ENCODE data around the gene CLBA1.

Gene CLBA1

DNA sequence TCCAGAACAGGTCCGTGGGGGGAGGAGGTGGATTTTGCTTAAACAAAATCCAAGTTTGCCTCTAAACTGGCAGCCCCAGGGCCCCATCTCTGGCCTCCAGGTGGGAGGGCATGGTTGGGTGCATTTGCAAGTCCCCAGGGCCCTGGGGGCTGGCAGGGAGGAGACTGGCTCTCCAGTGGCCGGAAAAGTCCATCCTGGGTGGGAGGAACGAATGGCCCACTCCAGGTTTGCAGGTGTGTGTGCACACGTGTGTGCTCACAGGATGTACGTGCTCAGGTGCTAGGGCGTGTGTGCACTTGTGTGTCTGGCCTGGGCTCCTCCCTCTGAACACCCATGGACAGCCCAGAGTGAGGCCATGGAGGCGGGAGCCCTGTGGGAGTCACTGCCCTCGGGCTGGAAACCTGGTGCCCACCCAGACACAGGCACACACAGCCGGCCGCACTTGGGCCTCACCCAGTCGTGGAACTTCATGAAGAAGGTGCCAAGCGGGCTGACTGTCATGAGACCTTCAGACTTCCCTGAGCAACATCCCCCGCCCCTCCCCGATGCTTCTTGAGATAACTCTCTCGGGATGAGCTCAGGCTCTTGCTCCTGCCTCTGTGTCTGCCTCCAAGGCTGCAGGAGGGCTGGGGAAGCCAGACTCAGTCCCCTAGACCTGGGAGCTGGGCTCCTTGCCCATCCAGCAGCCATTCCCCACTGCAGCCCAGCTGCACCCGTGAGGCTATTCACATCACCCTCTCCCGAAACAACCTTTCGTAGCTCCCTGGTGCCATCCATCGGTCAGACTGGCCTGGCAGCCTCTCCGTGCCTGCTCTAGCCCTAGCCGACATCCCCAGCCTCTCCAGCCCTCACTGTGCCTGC, 16.8 kb upstream of the CLBA1 start:
- DNase-seq (ENCODE audit: low spot score), result no peak

DNA sequence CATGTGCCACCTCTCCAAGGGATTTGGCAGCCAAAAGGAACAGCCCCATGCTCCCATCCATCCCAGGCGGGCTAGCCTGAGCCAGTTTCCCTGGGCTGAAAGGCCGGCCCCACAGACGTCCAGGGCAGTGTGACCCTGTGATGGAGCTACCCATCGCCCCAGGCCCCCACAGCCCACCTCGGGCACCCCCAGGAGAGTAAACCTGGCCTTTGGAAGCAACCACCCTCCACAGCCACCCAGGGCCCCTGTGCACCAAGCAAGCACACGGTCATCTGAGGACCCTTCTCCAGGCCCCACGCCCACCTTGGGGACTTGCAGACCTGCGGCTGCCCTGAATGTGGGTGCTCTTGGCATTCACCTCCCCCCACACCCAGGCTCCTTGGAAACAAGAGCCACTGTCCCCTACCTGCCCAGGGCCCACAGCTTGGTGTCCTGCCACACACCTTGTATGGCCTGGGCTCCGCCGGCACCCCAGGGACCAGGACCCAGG, 15.8 kb upstream of the CLBA1 start:
- DNase-seq (ENCODE audit: low spot score), result no peak

DNA sequence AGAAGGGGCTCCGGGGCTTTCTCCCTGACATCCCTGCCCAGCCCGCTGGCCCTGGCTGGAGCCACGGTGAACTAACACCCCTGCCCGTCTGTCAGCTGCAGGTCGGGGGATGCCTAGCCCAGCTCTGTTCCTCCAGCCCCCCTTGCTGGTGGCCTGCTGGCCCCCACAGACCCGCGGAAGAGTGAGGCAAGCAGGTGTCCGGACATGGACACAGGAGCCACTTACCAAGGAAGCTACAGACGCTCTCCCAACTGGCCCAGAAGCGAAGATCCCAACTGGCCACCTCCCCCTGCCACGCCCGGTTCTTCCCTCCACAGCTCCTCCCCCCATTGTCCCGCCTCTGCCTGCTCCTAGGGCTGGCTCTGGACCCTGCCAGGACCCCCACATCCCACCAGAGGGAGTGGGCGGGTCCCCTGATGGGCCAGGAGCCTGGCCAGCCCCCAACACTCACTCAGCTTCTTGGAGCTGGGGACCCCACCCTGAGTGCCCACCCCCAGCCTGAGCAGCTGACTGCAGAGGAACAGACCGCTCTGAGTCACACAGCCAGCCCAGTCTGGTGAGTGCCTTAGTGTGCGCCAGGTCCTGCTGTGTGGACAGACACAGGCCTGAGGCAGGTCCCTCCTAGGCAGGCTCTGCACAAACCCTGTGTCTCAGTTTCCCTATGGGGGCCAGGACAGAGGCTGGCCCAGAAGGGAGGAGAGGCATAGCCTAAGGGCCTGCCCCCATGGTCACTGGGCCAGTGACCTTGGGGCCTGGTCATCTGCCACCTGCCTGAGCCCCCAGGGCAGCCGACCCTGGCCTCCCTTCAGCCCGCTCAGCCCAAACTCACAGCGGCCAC, 15.1 kb upstream of the CLBA1 start:
- DNase-seq (ENCODE audit: low spot score), result peak; percentile 36

DNA sequence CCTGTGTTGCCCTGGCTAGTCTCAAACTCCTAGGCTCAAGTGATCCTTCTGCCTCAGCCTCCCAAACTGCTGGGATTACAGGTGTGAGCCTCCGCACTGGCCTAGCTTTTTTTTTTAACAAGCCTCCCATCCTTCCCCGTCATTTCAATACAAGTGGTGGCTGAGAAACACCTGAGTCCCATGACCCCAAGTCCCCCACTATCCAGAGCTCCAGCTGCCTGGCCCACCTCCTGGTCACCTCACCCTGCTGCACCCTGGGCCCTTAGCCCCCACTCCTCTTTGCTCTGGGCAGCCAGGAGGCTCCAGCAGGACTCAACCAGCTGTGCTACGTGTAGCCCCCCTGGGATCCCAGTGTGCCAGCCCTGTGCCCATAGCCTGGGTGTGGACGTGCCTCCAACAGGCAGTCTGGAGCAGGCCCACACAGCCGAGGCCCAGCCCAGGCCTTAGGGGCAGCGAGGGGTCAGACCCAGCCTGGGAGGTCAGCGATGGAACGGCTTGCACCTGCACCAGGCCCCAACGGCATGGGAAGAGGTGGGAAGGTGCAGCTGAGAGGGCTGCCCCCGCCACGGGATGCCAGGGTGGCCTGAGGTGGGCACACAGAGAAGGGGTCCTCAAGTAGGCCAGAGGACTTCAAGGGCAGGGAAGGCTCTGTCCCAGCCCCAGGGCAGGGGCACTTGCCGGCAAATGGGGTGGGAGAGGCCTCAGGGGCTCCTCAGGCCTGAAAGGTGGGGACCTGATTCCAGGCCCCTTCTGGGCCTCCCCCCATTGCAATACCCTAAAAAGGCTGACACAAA, 13.9 kb upstream of the CLBA1 start:
- no peak for DNase-seq (ENCODE audit: low spot score)

DNA sequence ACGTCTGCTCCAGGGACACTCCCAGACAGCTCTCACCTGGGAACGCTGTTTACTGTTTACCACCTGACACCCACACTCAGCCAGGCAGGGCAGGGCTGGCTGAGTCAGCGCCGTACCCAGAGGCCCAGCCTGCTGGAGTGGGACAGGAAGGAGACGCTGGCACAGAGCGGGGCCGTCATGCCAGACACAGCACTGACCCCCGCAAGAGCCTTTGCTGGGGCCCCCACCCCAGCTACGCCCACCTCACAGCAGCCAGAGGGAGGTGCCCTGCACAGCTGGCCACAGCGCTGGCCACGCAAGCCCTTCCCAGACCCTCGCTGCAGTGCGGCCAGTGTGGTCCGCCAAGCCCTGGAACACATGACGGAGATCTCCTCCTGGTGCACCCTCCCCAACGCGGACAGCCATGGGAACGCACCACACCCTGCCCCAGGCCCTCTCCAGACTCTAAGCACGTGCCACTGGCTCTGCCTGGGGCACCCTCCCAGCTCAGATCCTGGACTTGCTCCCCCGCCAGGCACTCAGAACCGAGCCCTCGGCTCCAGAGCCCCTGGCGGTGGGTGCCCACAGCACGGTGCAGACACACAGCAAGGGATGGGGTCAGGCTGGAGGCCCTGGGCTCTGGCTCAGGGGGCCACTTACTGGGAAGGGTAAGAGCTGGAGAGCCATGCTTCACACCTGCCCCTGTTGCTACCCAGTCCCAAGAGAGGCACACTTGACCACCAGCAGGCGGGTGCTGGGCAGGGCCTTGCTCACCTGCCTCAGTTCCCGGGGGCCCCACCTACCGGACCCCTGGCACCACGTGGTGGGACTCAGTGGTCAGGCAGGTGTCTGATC, 13.1 kb upstream of the CLBA1 start:
- DNase-seq (ENCODE audit: low spot score), result no peak

DNA sequence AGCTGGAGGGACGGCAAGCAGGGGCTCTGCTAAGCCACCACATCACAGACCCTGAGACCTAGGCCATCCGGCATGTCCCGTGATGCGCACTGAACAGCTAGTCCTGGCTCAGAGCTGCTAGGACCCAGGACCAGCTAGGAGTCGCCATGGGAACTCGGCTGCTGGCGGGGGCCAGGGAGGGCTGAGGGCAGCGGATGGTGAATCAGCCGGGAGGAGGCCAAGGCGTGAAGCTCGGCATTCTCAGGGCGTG, 12.5 kb upstream of the CLBA1 start:
- DNase-seq (ENCODE audit: low spot score), result peak; percentile 73

DNA sequence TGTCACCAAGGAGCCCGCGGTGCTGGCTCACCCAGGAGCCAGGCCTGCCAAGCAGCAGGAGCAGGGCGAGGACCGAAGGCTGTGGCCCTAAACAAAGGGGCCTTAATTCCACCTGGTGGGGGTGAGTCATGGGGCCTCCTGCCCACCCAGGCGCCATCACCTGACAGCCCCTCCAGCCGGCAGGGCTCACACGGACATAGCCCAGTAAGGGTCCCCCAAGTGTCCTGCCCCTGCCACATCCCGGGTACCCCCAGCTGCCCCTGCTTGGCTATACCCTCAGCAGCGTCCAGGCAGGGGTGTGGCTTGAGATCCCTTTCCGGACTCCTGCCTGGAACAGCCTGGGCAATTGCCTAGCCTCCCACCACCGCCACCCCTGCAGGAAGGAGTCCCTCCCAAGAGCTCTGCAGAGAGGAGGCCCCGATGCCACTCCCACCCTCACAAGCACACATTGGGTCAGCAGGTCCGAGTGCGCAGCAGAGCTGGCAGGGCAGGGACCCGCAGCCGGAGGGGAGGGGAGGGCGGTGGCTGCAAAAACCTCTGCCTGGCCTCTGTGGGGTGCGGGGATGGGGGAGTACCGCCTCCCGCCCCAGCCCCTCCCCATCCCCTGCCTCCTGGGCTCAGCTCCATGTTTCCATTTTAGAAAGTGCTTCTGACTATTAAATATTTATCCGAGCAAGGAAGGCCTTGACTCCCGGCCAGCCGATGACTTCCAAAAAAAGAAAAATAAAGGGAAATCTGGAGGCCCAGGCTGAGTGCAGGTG, 12.0 kb upstream of the CLBA1 start:
- no peak for DNase-seq (ENCODE audit: low spot score)

DNA sequence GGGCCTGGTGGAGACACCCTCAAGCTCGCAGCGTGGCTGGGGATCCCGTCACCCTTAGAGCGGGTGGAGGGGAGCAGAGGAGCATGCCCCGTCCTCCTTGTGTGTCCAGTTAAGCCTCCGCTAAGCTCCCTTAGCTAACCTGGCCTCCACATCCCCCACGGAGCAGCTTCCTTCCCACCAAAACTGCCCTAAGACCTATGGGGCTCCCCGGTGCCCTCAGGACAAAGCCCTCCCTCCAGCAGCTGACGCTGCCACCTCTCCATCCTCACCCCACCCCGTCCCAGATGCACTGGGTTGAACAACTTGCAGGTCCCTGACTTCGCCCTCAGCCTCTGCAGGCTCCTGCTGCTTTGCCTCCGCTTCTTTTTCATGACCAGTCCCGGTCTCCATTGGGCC, 11.4 kb upstream of the CLBA1 start:
- no peak for DNase-seq (ENCODE audit: low spot score)

DNA sequence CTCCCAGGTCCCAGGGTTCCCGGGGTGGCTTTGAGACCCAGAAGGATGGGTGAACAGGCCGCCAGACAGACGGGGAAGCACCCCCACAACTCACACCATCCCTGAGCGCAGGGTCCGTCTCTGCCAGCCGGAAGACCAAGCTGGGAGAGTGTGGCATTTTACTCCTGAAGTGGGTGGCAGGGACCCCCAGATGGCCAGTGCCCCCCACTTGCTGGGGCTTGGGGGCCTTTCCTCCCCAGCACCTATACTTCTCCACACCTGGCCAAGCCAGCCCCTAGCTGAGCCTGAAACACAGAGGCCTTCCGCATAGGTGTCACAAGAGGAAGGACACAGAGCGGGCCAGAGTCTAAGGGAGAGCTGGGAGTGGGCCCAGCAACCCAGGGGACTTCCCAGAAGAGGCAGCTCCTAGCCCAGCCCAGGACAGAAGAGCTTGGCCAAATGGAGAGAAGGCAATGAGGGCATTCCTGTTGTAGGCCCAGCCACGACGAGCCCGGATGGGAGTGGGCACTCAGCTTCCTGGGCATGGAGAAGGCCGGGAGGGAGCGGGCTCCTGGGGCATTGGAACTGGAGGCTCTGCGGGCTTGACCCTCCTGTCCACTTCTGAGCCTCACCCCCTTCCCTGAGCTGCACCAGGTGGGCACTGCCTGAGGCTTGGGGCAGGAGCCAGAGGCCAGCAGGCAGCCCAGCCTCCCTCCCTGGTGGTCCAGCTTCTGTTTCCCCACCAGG, 10.8 kb upstream of the CLBA1 start:
- no peak for DNase-seq (ENCODE audit: low spot score)

DNA sequence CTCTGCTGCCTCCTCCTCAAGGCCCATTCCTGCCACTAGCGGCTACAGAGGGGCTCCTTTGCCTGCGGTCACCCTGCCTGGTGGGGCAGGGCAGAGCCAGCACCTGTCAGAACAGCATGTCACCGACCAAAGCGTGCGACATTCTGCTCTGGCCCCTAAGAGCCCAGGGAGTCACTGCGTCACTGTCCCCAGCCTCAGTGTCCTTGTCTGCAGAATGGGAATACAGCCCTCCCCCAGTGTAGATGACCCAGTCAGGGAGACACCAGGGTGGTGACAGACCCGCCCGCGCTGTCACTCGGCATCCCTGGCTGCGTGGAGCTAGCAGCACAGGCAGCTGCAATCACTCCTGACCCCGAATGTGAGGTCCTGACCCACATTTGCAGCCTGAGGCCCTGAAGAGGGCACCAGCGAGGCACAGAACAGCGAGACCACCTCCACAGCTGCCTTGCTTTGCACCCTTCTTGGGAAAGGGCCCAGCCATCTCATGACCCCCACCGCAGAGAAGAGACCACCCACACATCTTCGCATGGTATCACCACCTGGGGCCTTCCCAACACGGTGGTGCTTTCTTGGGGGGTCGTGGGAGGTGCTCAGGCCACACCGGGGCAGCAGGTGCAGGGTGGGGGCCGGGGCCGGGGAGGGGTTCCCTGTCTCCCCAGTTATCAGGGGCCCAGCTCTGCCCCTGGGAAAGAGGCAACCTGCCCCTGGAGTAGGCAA, 9.9 kb upstream of the CLBA1 start:
- no peak for DNase-seq (ENCODE audit: low spot score)

DNA sequence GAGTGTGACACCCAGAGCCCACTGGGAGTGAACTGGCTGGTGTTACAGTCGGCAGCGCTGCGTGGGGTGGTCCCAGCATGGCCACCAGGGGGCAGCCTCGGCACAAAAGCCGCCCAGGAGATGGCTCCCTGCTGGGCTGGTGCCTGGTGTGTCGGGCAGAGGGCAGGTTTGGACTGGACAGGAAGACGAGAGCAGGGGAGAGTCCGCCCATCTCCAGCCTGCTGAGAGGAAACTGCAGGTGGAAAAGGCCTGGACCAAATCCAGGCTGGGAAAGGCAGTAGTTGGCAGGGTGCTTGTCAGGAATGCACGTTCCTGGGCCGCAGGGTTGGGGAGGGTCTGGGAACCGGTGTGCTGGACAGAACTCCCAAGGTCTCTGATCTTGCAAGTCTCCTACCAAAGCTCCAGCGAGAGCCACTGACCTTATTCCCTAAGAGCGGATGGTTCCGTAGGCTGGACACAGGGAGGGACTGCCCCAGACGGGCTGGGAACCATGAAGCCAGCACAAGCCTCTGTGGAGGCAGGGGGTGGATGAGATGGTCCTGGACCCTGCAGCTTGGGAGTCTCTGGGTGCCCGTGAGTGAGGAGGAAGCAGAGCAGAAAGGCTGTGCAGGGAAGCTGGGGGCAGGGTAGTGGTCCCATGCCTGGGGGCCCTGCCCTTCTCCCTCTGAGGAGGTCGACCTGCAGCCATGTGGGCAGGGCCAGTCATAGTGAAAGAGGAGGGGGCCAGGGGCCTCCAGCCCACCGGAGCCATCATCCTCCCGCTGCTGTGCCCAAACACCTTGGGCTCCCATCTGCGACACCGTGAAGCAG, 9.2 kb upstream of the CLBA1 start:
- peak; percentile 63 for DNase-seq (ENCODE audit: low spot score)

DNA sequence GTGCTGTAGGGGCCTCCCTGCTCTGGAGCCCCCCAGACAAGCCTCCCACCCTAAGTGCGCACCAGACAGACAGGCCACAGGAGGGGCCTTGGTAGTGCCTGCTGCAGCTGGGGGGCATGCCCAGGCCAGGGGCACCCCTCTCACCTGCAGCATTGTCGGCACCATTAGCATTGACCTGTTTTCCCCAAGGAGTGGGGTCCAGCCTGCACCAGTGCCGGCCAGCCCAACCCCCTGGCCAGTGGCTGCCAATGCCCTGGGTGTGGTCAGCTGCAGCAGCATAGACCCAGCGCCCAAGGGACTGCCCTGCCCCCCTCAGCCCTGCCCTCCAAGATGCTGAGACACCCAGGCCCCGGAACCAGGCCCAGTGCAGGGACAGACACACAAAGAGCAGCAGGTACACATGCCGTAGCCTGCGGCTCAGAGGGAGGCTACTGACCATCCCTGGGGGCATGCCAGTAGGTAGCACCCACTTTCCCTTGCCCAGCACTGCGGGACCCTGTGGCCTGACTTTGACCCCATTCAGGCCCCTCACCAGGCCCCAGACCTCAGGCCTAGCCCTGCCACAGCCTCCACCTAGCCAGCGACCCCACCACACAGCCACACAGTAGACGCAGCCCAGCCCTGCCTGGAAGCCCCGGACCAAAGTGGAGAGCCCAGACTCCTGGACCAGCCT, 8.4 kb upstream of the CLBA1 start:
- DNase-seq (ENCODE audit: low spot score), result no peak

DNA sequence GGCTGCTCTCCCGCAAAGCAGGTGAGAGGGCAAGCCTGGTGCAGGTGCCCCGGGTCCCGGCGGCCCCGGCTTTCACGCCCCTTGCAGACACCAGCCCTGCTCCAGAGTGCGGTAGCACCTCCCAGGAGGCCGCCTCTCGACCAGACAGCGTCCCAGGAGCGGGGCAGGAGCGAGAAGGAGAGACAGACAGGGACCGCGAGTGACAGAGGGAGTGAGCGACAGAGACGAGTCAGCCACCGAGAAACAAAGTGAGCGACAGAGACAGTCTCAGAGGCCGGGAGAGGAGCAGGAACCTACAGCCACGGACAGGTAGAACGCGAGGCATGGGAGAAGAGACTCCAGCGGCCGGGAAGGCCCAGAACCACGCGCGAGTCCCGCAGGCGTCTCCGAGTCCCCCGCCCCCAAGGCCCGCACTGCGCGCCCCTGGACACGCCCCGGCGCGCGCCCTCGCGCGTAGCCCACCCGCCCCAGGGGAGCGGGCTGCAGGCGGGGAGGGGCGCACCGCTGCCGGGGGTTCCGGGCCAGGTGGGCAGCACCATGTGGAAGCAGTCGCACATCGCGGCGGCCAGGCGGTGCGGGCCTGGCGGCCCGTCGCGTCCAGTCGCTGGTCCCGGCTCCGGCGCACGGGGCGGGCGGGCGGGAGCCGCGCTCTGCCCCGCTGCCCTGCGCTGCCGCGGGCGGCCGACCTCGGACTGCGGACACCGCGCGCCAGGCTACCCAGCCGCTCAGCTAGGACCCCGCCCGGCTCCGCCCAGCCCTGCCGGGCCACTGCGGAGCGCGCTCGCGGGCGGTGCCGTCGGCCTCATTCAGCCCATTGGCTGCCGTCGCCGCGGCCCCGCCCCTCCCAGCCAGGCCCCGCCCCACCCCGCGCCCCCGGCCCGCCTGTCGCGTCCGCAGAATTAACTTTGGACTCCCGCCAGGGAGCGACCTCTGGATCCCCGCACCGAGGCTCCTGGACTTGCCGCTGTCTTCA, 7.6 kb upstream of the CLBA1 start, which contains the start of gene AHNAK2:
TSS of gene AHNAK2 (minus strand) at position 694 of the 973 bp plus-strand sequence. CDS start at position 557, 137 bp downstream.
- peak; percentile 52 for DNase-seq (ENCODE audit: low spot score)

DNA sequence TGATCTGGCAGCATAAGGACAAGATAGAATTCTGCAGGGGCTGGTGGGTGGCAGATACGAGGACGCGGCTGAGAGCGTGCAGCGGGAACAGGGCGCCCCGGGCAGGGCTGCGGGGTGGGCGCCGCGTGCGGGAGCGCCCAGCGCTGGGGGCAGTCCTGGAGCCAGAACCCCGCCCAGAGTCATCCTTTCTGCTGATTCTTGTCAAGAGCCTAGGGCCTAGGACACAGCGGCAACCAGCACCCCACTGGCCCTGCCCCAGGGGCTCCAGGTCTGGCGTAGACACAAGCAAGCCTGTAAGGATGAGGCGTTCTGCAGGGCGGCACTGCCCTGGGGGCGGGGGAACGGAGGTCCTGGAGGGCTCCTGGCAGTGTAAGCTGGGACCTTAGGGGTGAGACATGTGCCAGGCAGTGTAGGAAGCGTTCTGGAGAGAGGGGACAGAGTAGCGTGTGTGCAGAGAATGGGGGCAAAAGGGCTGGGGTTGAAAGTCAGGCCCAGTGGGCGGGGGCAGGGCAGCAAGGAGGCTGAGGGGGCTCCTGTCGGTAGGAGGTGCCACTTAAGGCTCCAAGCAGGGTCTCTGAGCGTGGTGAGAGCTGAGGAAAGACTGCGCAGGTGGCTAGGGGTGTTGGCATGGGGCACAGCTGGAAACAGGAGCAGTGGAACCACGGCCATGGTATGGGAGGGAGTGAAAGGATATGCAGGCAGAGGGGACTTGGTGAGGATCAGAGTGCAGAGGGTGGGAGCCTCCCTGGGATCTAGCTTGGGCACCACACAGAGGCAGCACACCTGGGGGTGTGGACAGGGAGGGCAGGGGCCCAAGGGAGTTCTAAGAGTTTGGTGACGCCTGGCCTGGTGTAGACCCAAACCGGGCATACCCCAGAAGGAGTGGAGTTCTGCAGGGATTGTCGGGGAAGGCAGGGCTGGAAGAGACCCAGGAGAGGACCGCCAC, 6.6 kb upstream of the CLBA1 start:
- DNase-seq (ENCODE audit: low spot score), result no peak

DNA sequence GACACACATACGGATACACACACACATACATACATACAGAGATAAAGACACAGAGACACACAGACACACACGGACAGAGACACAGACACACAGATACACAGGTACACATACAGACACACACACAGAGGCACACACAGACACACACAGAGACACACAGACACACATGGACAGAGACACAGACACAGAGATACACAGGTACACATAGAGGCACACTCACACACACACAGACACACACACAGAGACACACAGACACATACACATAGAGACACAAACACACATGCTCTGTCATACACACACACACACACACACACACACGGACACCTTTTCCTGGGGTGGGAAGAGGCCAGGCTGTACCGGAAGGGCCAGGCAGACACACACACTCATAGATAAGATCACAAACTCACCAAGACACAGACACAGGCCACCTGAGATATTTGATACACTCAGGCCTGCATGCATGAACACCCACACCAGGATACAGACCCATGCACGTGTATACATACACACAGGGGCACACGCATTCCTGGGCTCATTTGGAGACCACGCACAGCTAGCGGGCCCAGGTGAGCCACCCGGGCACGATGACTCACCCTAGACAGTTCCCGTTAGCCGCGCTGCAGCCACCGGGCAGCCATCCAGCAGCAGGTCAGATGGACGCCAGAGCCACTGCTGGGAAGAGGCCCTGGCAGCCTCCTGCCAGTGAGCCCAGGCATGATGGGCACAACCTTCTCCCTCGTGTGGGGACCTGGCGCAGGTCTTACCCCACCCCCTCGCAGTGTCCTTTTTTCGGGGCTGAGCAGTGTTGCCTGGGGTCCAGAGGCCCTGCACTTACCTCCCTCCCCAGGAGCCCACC, 5.6 kb upstream of the CLBA1 start:
- DNase-seq (ENCODE audit: low spot score), result no peak

All from COLO829 (cell line).